Immature natural killer cell (primary cell): ENCODE results near the gene CNR2. TPM values are rescaled to one million over a fixed set of nuclear protein-coding genes. Genes with fewer than 3 reads are reported as not detected.

Experiments used
- DNase-seq, 3 donors: peaks; one replicate each; pipeline ENCODE4 v3.0.0; 2022; ENCODE audit warnings: mixed read lengths in 1 of 3
- H3K27ac Mint-ChIP-seq, 6 donors: one replicate each; pipeline ENCODE4 v1.8.0; 2020; ENCODE audit warnings: mixed read lengths in 6 of 6, mild to moderate bottlenecking in 5 of 6, inconsistent platforms in 4 of 6, moderate library complexity in 3 of 6
- H3K27me3 Mint-ChIP-seq, 3 donors: one replicate each; pipeline ENCODE4 v1.8.0; 2020 to 2021; ENCODE audit warnings: low read depth in 3 of 3, mild to moderate bottlenecking in 3 of 3, mixed read lengths in 3 of 3, moderate library complexity in 3 of 3, inconsistent platforms in 1 of 3
- H3K36me3 Mint-ChIP-seq, 3 donors: one replicate each; pipeline ENCODE4 v1.8.0; 2020; ENCODE audit warnings: mixed read lengths in 3 of 3, inconsistent platforms in 2 of 3, mild to moderate bottlenecking in 2 of 3
- H3K4me1 Mint-ChIP-seq, 2 donors: one replicate each; pipeline ENCODE4 v1.8.0; 2020; ENCODE audit warnings: inconsistent platforms in 2 of 2, mild to moderate bottlenecking in 2 of 2, mixed read lengths in 2 of 2, moderate library complexity in 1 of 2
- H3K4me3 Mint-ChIP-seq, 5 donors: one replicate each; pipeline ENCODE4 v1.8.0; 2020; ENCODE audit warnings: mild to moderate bottlenecking in 5 of 5, mixed read lengths in 5 of 5, inconsistent platforms in 3 of 5, moderate library complexity in 3 of 5
- H3K9me3 Mint-ChIP-seq, 6 donors: one replicate each; pipeline ENCODE4 v1.8.0; 2020; ENCODE audit warnings: mild to moderate bottlenecking in 6 of 6, mixed read lengths in 6 of 6, inconsistent platforms in 4 of 6, moderate library complexity in 3 of 6
- polyA plus RNA-seq, 3 donors: library from polyadenylated mRNA; unstranded; fragments of 300-500 nt; fragmentation: Illumina TruSeq; gene quantifications; one replicate each; pipeline ENCODE4 v1.2.3, GENCODE V29; 2021

The CNR2 gene
- polyA plus RNA-seq, 3 donors from 2014 or later, result 7.4 to 10.7 (median 9.5) TPM

DNA sequence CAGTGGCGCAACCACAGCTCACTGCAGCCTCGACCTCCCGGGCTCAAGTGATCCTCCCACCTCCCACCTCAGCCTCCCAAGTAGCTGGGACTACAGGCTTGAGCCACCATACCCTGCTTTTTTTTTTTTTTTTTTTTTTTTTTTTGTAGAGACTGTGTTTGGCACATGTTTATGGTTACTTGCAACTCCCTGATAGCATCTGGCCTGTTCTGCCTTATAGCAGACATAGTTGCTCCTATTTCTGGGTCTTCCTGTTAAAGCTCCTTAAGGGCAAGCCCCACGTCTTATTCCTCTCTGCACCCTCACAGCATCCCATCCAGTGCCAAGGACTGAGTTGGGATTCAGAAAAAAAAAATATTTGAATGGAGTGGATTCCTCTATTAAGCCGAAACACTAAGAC, 17.1 kb upstream of the CNR2 start:
- Mint-ChIP-seq H3K9me3 (no peaks in the 10 kb centered on the region), H3K36me3 (no peaks in the 10 kb centered on the region), H3K27me3 (peaks cover 0 to 7% (median 3%) of the 10 kb centered on the region in 3 donors), H3K4me3 (no peak overlapping the region), H3K4me1 (no peaks in the 10 kb centered on the region), H3K27ac (no peak overlapping the region)
- DNase-seq, result no peak

DNA sequence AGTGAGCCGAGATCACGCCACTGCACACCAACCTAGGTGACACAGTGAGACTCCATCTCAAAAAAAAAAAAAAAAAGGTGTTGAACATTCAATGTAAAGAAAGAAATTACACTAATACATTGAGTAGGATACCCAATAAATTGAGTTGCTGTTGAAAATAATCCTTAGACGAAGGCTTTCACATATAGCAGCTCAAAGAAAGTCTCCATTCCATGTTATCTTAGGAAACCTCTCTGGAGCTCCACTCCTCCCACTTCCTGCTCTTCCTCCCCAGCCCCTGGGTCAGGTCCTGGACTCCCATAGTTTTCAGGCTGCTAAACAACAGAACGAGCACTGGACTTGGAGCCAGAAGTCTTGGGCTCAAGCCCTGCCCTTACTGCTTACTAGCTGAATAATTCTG, 15.6 kb upstream of the CNR2 start:
- Mint-ChIP-seq H3K27ac (no peak overlapping the region), H3K36me3 (no peaks in the 10 kb centered on the region), H3K27me3 (peaks cover 0 to 7% (median 3%) of the 10 kb centered on the region in 3 donors), H3K4me3 (no peak overlapping the region), H3K4me1 (no peaks in the 10 kb centered on the region), H3K9me3 (no peaks in the 10 kb centered on the region)
- DNase-seq, result no peak

DNA sequence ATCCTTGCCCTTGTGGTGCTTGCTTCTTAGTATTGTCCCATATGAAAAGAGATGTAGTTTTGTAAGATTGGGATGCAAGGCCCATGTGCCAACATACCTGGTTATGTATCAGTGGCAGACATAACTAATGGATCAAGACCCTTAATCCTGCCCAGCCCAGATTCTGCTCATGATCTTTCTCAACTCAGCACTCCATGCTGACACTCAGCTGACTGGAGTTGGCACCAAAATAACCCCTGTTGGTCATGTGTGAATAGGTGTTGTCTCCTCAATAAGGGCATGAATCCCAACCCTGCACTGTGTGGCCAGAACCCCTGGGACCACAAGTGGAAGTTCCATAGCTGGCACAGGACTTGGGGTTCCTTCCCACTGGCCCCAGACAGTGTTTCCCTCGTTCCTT, 13.9 kb upstream of the CNR2 start:
- DNase-seq, result no peak
- H3K9me3 Mint-ChIP-seq, result no peaks in the 10 kb centered on the region

DNA sequence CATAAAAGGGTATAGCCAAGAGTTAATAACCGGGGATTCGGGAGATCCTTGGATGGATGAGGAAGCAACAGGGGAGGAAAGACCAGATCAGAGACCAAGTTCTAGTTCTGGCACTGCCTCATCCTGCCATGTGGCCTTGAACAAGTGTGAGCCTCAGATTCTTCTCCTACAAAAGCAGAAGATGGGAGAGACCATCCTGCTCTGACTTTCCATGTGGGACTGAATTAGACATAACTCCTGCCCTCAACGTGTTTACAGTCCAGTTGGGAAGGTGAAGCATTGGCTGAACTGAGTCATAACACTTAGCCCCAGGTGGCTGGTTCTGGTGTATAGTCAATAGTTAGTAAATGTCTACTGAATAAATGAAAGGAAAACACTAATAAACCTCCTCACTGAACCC, 12.1 kb upstream of the CNR2 start:
- Mint-ChIP-seq H3K27me3 (peaks cover 1 to 5% (median 3%) of the 10 kb centered on the region in 3 donors), H3K9me3 (no peaks in the 10 kb centered on the region), H3K4me3 (no peak overlapping the region), H3K27ac (no peak overlapping the region), H3K4me1 (no peaks in the 10 kb centered on the region), H3K36me3 (no peaks in the 10 kb centered on the region)
- DNase-seq, result no peak

More for the DNA sequence above, 13.9 kb upstream of the CNR2 start:
- Mint-ChIP-seq H3K27me3 (peaks cover 0 to 5% (median 3%) of the 10 kb centered on the region in 3 donors), H3K36me3 (no peaks in the 10 kb centered on the region), H3K27ac (no peak overlapping the region), H3K4me3 (no peak overlapping the region), H3K4me1 (no peaks in the 10 kb centered on the region)

DNA sequence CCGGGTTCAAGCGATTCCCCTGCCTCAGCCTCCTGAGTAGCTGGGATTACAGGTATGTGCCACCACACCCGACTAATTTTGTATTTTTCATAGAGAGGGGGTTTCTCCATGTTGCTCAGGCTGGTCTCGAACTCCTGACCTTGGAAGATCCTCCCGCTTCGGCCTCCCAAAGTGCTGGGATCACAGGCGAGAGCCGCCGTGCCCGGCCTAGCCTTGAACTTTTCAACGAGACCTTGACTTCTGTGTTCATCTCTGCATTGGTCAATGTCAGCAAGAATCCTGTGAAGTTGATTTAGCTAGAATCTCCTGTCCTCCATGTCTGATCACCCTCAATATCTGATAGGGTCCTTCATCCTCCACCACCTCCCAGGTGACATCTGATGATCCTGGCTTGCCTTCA, 11.4 kb upstream of the CNR2 start:
- Mint-ChIP-seq H3K4me3 (no peak overlapping the region), H3K4me1 (no peaks in the 10 kb centered on the region), H3K36me3 (no peaks in the 10 kb centered on the region), H3K27me3 (peaks cover 1 to 4% (median 3%) of the 10 kb centered on the region in 3 donors), H3K9me3 (no peaks in the 10 kb centered on the region), H3K27ac (no peak overlapping the region)
- no peak for DNase-seq

DNA sequence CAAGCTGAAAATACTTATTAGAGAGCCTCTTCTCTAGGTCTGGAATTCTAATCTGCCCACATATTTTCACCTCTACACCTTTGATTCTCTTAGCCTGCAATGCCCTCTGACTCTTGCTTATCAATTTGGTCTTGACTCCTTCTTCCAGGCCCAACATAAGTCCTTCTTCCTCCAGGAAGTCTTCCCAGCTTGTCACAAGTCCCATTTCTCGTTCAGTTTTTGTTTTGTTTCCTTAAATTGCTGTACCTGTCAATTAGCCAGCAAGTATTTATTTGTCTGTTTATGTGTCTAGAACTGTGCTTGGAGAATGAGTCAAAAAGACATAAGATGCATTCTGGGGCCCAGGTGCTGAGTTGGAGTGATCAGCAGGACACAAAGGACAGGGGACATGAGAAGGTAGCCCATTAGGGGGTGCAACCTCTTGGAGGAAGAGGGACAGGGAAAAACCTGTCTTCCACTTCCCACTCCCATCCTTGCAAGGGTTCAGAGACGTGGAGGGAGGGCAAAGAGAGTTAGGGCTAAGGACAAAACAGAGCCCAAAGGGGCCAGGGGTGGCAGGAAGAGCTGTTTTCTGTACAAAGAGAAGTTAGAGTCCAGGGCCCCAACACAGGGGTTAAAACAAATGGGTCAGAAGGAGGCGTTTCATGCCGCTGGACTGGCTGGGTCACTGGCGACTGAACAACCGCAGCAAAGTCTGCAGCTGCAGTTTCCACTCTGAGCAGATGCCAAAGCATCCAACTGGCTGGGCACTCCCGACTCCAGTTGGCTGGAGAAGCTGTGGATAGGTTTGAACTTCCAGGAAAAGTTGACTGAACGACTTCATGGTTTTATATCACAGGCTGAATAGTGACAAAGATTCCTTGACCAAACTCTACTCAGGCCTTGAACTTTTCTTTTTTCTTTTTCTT, 10.7 kb upstream of the CNR2 start:
- no peaks in the 10 kb centered on the region for H3K4me1 Mint-ChIP-seq
- H3K27ac Mint-ChIP-seq, result peak overlapping the region in 1 of 6 donors; percentile 45
- DNase-seq, result no peak
- H3K9me3 Mint-ChIP-seq, result no peaks in the 10 kb centered on the region
- no peaks in the 10 kb centered on the region for H3K36me3 Mint-ChIP-seq
- H3K27me3 Mint-ChIP-seq, result peaks cover 0 to 1% (median under 1%) of the 10 kb centered on the region in 3 donors
- no peak overlapping the region for H3K4me3 Mint-ChIP-seq

DNA sequence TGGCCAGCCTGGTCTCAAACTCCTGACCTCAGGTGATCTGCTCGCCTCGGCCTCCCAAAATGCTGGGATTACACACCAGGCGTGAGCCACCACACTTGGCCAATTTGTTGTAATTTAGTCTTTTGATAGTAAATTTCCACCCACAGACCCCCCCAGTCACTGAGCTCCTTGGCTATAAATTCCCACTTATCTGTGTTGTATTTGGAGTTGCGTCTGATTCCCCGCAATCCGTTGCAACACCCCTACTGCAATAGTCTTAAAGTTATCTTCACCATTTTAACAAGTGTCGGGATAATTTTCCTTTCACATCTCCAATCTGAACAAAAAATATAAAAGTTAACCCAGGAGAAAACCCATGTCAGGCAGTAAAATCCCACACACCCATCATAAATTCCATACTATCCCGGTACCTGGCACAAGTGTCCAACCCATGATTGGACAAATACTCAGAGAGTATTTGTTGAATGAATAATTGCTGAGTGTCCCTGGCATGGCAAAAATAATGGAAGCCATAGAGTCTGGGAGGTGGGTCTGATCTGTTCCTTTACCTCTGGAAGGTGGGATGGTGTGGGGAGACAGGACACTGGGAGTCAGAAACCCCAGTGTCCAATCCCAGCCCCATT, 9.3 kb upstream of the CNR2 start:
- DNase-seq, result no peak
- Mint-ChIP-seq H3K36me3 (no peaks in the 10 kb centered on the region), H3K4me3 (no peak overlapping the region), H3K27ac (no peak overlapping the region), H3K27me3 (peaks cover 0 to 1% (median 0%) of the 10 kb centered on the region in 3 donors), H3K4me1 (no peaks in the 10 kb centered on the region), H3K9me3 (no peaks in the 10 kb centered on the region)

DNA sequence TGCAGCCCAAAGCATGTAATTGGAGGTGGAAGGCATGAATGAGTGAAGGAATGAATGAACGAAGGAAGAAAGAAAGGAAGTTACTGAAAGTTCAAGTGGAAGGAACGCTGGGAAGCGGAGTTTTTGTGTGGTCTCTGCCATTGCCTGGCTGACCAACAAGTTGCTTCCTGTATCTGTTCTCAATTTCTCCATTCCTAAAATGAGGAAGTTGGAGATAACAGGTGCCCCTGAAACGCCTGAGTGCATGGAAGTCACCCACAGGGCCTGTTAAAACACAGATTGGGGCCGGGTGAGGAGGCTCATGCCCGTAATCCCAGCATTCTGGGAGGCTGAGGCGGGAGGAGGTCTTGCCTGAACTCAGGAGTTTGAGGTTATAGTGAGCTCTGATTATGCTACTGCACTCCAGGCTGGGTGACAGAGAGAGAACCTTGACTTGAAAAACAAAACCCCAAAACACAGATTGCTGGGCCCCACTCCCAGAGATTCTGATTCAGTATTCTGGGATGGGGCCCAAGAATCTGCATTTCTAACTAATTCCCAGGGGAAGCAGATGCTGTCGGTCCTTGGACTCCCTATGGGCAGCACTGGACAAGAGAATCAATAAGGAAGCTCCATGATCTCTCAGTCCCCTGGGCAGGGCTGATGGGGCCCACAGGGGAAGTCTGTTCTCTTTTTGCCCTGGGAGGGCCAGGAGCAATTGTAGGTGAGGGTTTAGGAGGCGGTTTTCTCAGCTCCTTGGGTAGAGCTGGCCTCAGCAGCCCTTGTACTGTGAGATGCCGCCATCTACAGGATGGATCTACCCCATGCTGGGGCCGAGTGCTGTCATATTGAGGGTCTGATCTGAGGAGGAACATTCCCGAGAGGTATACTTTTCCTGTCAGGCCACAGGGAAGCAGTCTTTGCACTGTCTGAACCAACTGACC, 3.3 kb upstream of the CNR2 start:
- H3K9me3 Mint-ChIP-seq, result no peaks in the 10 kb centered on the region
- H3K36me3 Mint-ChIP-seq, result peaks cover 0 to 3% (median 0%) of the 10 kb centered on the region in 3 donors
- H3K27ac Mint-ChIP-seq, result peak overlapping the region in 3 of 6 donors; percentile 18 to 29 (median 24)
- DNase-seq, result peak; percentile 63 to 74 (median 70)
- H3K4me3 Mint-ChIP-seq, result no peak overlapping the region
- H3K4me1 Mint-ChIP-seq, result peaks cover 36 to 48% of the 10 kb centered on the region in 2 donors
- peaks cover 0 to 9% (median 4%) of the 10 kb centered on the region in 3 donors for H3K27me3 Mint-ChIP-seq

DNA sequence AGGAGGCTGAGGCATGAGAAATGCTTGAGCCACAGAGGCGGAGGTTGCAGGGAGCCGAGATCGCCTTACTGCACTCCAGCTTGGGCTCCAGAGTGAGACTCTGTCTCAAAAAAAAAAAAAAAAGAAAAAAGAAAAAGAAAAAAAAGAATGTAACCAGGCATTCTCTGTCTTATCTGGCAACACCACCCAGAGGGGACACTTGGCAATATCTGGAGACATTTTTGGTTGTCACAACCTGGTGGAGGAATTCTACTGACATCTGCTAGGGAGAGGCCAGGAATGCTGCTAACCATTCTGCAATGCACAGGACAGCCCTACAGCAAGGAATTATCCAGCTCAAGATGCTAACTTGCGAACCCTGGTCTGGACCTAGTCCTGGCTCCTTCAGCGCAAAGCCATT, 2.3 kb upstream of the CNR2 start:
- H3K27me3 Mint-ChIP-seq, result peaks cover 0 to 11% (median 6%) of the 10 kb centered on the region in 3 donors
- H3K4me1 Mint-ChIP-seq, result peaks cover 46 to 58% of the 10 kb centered on the region in 2 donors
- no peak overlapping the region for H3K4me3 Mint-ChIP-seq
- peaks cover 0 to 3% (median 0%) of the 10 kb centered on the region in 3 donors for H3K36me3 Mint-ChIP-seq
- DNase-seq, result no peak
- H3K9me3 Mint-ChIP-seq, result no peaks in the 10 kb centered on the region
- H3K27ac Mint-ChIP-seq, result no peak overlapping the region

DNA sequence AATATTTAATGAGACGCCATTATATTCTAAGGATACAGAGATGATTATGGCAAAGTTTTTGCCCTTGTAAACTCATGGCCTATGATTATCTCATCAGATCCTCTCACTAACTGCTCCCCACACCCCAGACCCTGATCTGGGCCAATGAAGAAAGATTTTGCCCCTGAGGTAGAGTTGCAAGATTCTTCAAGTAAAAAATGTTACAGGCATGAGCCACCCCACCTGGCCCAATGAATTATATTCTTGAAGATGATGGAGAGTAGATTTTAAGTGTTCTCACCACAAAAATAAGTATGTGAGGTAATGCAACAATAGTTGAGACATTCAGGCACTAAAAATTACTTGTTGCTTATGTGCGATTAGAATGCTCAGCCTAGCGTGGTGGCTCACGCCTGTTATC, 1.8 kb upstream of the CNR2 start:
- no peak for DNase-seq
- H3K4me3 Mint-ChIP-seq, result peak overlapping the region in 1 of 5 donors; percentile 18
- H3K27ac Mint-ChIP-seq, result peak overlapping the region in 4 of 6 donors; percentile 15 to 70 (median 60)
- no peaks in the 10 kb centered on the region for H3K9me3 Mint-ChIP-seq
- peaks cover 0 to 3% (median 0%) of the 10 kb centered on the region in 3 donors for H3K36me3 Mint-ChIP-seq
- peaks cover 51 to 63% of the 10 kb centered on the region in 2 donors for H3K4me1 Mint-ChIP-seq
- peaks cover 0 to 13% (median 6%) of the 10 kb centered on the region in 3 donors for H3K27me3 Mint-ChIP-seq

DNA sequence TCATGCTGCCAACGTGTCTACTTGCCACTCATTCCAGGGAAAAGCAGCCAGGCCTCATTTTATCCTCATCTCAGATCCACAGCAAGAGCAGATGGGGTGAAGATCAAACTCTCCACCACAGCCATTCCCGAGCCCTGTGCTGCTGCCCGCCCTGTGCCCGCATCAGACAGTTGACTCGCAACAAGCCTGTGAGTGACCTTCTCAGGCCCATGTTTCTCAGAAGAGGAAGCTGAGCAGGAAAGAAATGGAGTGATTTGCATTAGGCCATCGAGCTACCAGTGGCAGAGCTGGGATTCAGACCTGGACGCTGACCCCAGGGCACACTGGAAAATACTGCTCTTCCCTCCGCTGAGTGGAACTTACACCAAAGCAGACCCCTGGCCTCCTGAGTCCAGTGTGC, 1.2 kb downstream of the CNR2 start:
- Mint-ChIP-seq H3K9me3 (no peaks in the 10 kb centered on the region), H3K27me3 (peaks cover 2 to 15% (median 11%) of the 10 kb centered on the region in 3 donors), H3K36me3 (peaks cover 0 to 3% (median 1%) of the 10 kb centered on the region in 3 donors), H3K4me1 (peaks cover 67 to 79% of the 10 kb centered on the region in 2 donors), H3K27ac (peak overlapping the region; percentile 27 to 92 (median 86)), H3K4me3 (peak overlapping the region; percentile 82 to 90 (median 87))
- no peak for DNase-seq

DNA sequence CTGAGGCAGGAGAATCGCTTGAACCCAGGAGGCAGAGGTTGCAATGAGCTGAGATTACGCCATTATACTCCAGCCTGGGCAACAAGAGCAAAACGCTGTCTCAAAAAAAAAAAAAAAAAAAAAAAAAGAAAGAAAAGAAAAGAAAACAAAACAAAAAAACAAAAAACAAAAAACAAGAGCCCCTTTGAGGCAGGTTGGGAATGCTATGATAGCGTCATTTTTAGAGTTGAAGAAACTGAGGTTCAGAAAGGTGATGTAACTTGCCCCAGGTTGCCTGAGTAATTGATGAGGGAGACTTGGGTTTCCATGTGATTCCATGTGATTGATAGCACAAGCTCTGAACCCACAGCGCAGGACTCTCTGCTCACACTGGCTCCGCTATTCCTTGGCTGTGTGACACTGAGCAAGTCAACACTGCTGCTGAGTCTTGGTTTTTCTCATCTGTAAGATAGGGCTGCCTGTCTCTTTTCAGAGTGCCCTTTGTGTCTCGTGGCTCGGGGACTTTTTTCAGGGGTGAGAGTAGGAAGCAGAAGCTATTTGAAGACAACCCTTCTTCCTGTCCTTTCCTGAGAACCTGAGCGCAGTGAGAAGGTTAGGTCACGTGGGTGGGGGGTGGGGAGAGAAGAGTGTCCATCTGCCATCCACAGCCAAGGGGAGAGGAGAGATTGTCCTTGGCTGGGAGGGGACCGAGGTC, 2.5 kb downstream of the CNR2 start:
- H3K27ac Mint-ChIP-seq, result peak overlapping the region; percentile 27 to 88 (median 85)
- H3K4me1 Mint-ChIP-seq, result peaks cover 69 to 75% of the 10 kb centered on the region in 2 donors
- DNase-seq, result no peak
- peaks cover 2 to 15% (median 11%) of the 10 kb centered on the region in 3 donors for H3K27me3 Mint-ChIP-seq
- peaks cover 3 to 10% (median 4%) of the 10 kb centered on the region in 3 donors for H3K36me3 Mint-ChIP-seq
- H3K9me3 Mint-ChIP-seq, result no peaks in the 10 kb centered on the region
- H3K4me3 Mint-ChIP-seq, result peak overlapping the region; percentile 84 to 90 (median 88)

DNA sequence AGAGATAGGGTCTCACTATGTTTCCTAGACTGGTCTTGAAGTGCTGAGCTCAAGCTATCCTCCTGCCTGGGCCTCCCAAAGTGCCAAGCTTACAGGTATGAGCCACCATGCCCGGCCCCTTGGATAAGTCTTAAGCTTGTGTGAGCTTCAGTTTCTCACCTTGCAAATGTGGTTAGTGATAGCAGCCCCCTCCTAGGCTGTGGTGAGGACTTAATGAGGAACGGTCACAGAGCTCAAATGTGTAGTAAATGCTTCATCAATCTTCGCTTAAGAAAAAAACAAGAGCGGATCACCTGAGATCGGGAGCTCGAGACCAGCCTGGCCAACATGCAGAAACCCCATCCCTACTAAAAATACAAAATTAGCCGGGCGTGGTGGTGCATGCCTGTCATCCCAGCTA, 3.0 kb downstream of the CNR2 start:
- Mint-ChIP-seq H3K4me3 (peak overlapping the region; percentile 76 to 90 (median 88)), H3K36me3 (peaks cover 3 to 12% (median 4%) of the 10 kb centered on the region in 3 donors), H3K9me3 (no peaks in the 10 kb centered on the region), H3K4me1 (peaks cover 71 to 81% of the 10 kb centered on the region in 2 donors), H3K27me3 (peaks cover 2 to 15% (median 11%) of the 10 kb centered on the region in 3 donors), H3K27ac (peak overlapping the region; percentile 27 to 87 (median 72))
- peak in 2 of 3 donors; percentile 25 to 30 for DNase-seq
